SIG-M5 treated with dmso at 0.1 percent for 504 hours (cell line): ENCODE data around the gene LBHD1.
A peak's percentile ranks its signal among the peaks of the same experiment; 100 is the strongest.
"Not testable (repeated sequence)": the region's sequence is repeated elsewhere in the genome, so short reads cannot be mapped to it uniquely, and the experiment has no call there.

Experiments
- DNase-seq: peaks from one replicate; lab custom pipeline; 2025; ENCODE audit not compliant: unreplicated experiment; lab: John Stamatoyannopoulos, UW

LBHD1 gene

DNA sequence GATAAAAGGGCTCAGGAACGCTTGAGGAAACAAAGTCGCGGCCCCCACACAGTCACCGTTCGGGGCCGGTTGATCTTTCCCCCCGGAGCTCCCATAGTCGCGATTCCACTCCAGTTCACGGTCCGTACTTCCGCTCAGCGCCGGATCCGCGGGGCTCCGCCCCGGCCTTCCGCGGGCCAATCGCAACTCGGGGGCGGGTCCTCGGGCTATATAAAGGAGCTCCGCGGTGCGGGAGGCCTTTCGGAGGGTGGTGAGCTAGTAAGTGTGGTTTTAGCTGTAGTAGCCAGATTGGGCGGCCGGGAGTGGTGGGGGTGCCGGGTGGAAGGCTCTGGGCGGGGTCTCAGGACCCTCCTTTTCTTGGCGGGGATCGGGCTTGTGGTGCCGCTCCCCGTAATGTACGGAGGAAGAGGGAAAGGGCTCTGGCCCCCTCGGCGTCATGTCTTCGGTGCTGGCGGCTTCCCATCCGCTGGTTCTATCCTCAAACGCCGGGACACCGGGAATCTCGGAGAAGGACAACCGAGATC, 6.9 kb downstream of the LBHD1 start, which contains the start of the genes C11orf98 and CSKMT:
Gene C11orf98 (minus strand): TSS at position 136 of the 524 bp plus-strand sequence. CDS start 41 bp downstream, at position 95.
Gene CSKMT (plus strand): TSS at position 238 of the 524 bp plus-strand sequence. CDS start 568 bp downstream, outside the sequence.
- DNase-seq = peak; percentile 91

DNA sequence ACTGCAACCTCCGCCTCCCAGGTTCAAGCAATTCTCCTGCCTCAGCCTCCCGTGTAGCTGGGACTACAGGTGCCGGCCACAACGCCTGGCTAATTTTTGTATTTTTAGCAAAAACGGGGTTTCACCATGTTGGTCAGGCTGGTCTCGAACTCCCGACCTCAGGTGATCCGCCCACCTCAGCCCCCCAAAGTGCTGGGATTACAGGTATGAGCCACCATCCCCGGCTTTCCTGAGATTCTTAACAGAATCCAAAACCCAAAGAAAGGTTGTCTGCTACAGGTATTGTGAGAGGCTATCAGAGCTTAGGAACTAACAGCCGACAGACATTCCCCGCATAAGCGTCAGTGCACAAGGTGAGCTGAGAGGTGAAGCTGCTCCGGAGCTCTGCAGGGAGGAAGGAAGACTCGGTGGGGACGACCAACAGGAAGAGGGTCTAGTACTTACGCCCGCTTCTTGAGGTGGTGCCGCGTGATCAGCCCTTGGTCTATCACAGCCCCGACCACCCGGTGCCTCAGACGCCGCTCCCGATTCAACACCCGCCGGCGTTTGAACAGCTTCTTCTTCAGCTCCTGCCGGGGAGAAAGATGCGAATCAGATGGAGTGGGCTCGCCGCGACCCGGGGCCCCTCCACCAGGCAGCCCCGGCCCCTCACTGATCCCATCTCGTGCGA, 7.5 kb downstream of the LBHD1 start:
- DNase-seq = peak; percentile 70

- DNase-seq = peak; percentile 33
Measured at GRCh38 chr11:62656796-62657429, 15.2 kb downstream of the LBHD1 start.

DNA sequence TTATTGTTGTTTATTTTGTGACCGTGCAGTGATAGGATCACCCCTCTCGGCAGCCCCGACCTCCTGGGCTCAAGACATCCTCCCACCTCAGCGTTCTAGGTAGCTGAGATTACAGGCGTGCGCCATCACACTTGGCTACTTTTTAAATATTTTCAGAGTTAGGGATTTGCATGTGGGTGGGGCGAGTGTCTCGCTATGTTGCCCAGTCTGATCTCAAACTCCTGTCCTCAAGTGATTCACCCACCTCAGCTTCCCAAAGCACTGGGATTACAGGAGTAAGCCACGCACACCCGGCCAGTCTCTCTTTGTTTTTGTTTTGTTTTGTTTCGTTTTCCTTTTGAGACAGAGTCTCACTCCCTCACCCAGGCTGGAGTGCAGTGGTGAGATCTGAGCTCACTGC, 17.8 kb downstream of the LBHD1 start:
- no peak for DNase-seq

DNA sequence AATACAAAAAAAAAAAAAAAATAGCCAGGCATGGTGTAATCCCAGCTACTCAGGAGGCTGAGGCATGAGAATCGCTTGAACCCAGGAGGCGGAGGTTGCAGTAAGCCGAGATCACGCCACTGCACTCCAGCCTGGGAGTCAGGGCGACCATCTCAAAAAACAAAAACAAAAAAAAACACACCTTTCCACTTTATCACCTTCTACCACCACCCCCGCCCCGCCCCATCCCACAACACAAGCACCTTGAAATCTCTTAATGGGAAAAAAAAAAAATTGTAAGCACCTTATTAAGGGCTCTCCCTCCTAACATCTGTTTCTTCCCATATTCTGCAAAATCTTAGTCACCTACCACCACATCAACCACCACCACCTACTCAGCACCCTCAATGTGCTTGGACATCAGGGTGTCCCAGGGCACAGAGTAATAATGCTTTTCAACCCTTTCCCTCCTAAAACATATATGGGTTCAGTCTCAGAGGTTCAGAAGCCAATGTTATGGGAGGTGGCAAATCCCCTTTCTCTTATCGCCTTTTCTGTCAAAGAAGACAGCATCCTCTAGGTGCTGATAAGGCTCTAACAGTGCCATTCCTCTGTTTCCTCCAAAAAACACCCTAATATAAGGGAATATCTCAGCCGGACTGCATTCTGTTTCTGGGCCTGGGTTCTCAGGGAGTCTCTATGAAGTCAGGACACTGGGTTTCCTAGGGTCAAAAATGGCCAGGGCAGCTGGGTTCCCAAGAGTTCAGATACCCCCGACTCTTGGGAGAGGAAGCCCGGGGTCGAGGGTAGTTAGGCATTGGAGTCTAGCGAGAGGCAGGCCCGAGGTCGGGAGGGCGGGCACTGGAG, 19.7 kb downstream of the LBHD1 start:
- no peak for DNase-seq

DNA sequence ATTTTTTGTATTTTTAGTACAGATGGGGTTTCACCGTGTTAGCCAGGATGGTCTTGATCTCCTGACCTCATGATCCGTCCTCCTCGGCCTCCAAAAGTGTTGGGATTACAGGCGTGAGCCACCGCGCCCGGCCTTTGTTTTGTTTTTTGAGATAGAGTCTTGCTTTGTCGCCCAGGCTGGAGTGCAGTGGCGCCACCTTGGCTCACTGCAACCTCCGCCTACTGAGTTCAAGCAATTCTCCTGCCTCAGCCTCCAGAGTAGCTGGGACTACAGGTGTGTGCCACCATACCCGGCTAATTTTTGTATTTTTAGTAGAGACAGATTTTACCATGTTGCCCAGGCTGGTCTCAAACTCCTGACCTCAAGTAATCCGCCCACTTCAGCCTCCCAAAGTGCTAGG, 21.8 kb downstream of the LBHD1 start:
- DNase-seq = not testable (repeated sequence)

DNA sequence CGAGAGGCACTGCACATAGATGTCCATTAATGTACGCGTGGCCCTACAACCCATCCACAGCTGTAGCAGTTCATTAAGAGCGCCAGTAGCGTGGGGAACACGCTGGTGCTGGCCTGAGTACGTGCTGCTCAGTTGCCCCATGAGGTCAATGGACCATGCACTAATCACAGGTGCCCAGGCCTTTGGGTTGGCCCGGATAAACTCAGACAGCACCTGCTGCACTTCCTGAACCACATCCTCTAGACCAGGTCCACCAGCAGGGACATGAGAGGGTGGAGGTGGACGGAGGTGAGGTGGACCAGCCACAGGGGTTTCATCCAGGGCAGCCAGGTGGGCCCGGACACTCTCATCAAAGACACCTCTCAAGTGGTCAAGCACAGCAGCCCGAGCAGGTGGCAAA, 22.6 kb downstream of the LBHD1 start:
- no peak for DNase-seq

GRCh38 chr11:62648967-62649364, 23.1 kb downstream of the LBHD1 start:
- DNase-seq = no peak

DNA sequence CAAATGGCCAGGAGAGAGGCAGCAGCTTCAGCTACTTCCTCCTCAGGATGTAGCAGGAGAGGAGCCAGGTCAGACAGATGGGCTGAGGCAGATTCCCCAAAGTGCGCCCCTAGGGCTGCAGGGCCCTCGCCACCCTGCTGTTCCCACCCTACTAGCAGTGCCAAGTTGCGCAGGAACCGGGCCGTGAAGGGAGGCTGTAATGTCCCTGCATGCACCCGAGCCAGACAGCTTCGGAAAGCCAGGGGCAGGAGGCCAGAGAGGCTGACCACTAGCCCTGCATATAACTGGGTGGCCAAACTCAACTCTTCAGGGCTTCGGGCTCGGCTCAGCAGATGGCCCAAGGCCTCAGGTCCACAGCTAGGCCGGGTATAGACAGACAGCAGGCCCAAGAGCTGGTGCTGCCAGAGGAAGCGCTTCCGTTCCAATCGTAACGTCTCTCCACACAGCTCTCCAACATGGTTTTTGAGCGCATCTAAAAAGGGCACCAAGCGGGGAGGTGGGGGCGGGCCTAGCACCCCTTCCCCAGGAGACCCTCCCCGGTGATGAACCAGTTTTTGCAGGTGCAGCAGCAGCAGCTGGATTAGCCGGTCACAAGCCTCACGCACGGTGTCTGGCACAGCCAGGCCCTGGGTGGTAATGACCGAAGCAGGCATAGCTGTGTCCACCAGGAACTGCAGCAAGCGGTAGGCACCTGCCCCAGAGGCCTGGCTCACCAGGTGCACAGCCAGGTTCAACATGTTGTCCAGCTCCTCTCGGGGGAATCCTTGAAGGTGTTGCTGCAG, 23.7 kb downstream of the LBHD1 start:
- no peak for DNase-seq

GRCh38 chr11:62647609-62648005, 24.5 kb downstream of the LBHD1 start:
- no peak for DNase-seq

GRCh38 chr11:62646825-62647608, 25.1 kb downstream of the LBHD1 start:
- DNase-seq = no peak

GRCh38 chr11:62645946-62646824, 25.9 kb downstream of the LBHD1 start, which contains the start of gene GANAB:
TSS of gene GANAB (minus strand) at chr11:62646613. CDS start at chr11:62646599, 14 bp downstream.
- peak; percentile 97 for DNase-seq

GRCh38 chr11:62645671-62645945, 26.5 kb downstream of the LBHD1 start:
- no peak for DNase-seq

DNA sequence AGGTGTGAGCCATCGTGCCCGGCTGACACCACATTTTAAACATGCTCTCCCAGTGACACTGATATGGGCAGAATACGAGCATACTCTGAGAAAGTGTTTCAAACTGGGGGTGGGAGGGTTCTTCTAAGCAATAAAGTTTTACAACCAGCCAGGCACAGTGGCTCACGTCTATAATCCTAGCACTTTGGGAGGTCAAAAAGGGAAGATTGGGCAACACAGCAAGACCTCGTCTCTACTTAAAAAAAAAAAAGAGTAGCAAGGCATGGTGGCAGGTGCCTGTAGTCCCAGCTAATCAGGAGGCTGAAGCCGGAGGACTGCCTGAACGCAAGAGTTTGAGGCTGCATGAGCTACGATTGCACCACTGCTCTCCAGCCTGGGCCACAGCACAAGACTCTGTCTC, 27.8 kb downstream of the LBHD1 start:
- DNase-seq = peak; percentile 16

DNA sequence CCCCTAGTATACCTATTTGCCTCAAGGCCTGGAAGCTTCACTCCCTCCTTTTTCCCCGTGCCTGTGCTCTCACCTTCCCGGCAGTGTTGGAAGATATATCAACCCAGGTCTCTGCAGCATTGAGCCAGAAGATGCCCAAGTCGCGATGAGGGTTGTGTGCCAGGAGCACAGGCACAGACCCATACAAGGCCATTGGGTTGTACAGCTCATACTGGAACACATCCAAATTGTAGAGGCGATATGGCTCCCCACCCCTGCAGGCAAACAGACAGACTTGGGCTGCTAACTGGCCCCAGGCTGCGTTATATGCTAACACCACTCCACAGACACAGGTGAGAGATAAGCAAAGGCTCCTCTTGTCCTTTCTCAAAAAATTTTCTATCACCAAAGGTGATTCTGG, 39.6 kb downstream of the LBHD1 start:
- DNase-seq = no peak

GRCh38 chr11:62627713-62628112, 44.4 kb downstream of the LBHD1 start:
- peak; percentile 12 for DNase-seq

GRCh38 chr11:62622476-62623089, 49.5 kb downstream of the LBHD1 start:
- DNase-seq = no peak
